HepG2 (cell line): ENCODE measurements around the gene JMJD8. TPM values are rescaled to one million over a fixed set of nuclear protein-coding genes. Genes with fewer than 3 reads are reported as not detected.

Source experiments
- ATAC-seq: fragments of 200-7000 bp; cut with Tn5 transposase; 3 replicates; pipeline ENCODE4 v1.9.1; 2020; ENCODE audit warnings: mild to moderate bottlenecking, moderate library complexity
- BruUV-seq: library from RNA; stranded (reverse); fragments of 400-500 nt; replicated peaks from 2 replicates; lab custom pipeline; 2021; lab: Mats Ljungman, UMichigan
- CTCF ChIA-PET: fragments of 300-600 bp; formaldehyde crosslinking; extraction: SDS; loops from one replicate; lab custom pipeline; 2021; ENCODE audit warnings: low total read pairs, inconsistent platforms, low intra/inter-chr PET ratio; lab: Yijun Ruan, JAX
- POLR2A ChIA-PET: fragments of 350-600 bp; sonication (Branson Sonifier 250); formaldehyde crosslinking; loops from one replicate; lab custom pipeline; 2020; ENCODE audit warnings: antibody characterized with exemption, inconsistent platforms; lab: Yijun Ruan, JAX
- DNase-seq: peaks from one replicate; pipeline ENCODE4 v3.0.0-alpha.2; 2015; ENCODE audit warnings: low spot score
- FAIRE-seq: peaks from 3 replicates; lab custom pipeline; 2011; peaks lifted over from hg19 to GRCh38; lab: Jason Lieb, UNC
- H2AFZ ChIP-seq: one replicate; pipeline ENCODE4 v1.6.1; 2011; ENCODE audit warnings: low read length, inconsistent platforms
- H3K27ac ChIP-seq: fragments of 300-600 bp; 3 replicates; pipeline ENCODE4 v1.8.0; 2011; ENCODE audit warnings: mixed run types, mild to moderate bottlenecking, mixed read lengths, low read length, inconsistent platforms; ENCODE audit not compliant: insufficient read depth; ENCODE audit errors: extremely low read length
- H3K27me3 ChIP-seq, 2 experiments: fragments of 200-600 bp in 1 of 2; 2 replicates in 1 of 2; 3 replicates in 1 of 2; pipeline versions ENCODE4 v1.6.0 to v1.8.0; 2011; ENCODE audit warnings: low read length in 2 of 2, mild to moderate bottlenecking in 2 of 2, moderate library complexity in 2 of 2, inconsistent platforms in 1 of 2; ENCODE audit not compliant: insufficient read depth in 2 of 2, control insufficient read depth in 1 of 2
- H3K36me3 ChIP-seq, 2 experiments: fragments of 200-600 bp in 1 of 2; replicated peaks in 1 of 2; 2 replicates in 1 of 2; 3 replicates in 1 of 2; pipeline versions ENCODE4 v1.5.1 to v1.8.0; 2011; ENCODE audit warnings: low read length in 2 of 2, inconsistent platforms in 1 of 2; ENCODE audit not compliant: insufficient read depth in 2 of 2, control insufficient read depth in 1 of 2
- H3K4me1 ChIP-seq: 2 replicates; pipeline ENCODE4 v1.5.1; 2012; ENCODE audit warnings: low read length, inconsistent platforms; ENCODE audit not compliant: insufficient read depth
- H3K4me2 ChIP-seq: 2 replicates; pipeline ENCODE4 v1.6.0; 2011; ENCODE audit warnings: low read depth, low read length, inconsistent platforms
- H3K4me3 ChIP-seq, 3 experiments: fragments of 200-600 bp in 1 of 3; sonication (generic), shearing (Covaris generic) in 1 of 3; replicated peaks in 1 of 3; 2 replicates each; pipeline ENCODE4 v1.5.1; 2011 to 2016; ENCODE audit warnings: low read length in 3 of 3, inconsistent platforms in 2 of 3, low read depth in 2 of 3, mild to moderate bottlenecking in 2 of 3, control low read depth in 1 of 3, mixed read lengths in 1 of 3; ENCODE audit not compliant: insufficient read depth in 1 of 3
- H3K79me2 ChIP-seq: one replicate; pipeline ENCODE4 v1.6.1; 2011; ENCODE audit warnings: low read length, inconsistent platforms; ENCODE audit not compliant: insufficient read depth
- H3K9ac ChIP-seq: 2 replicates; pipeline ENCODE4 v1.6.0; 2011; ENCODE audit warnings: mild to moderate bottlenecking, low read depth, low read length, inconsistent platforms; ENCODE audit not compliant: insufficient read depth
- H3K9me3 ChIP-seq: 2 replicates; pipeline ENCODE4 v1.5.1; 2012; ENCODE audit warnings: mild to moderate bottlenecking, low read length
- H4K20me1 ChIP-seq: 2 replicates; pipeline ENCODE4 v1.6.0; 2011; ENCODE audit warnings: inconsistent platforms, mild to moderate bottlenecking, low read length, moderate library complexity; ENCODE audit not compliant: insufficient read depth
- CBX2 ChIP-seq, 2 experiments: fragments of 200-600 bp in 1 of 2; sonication (generic); formaldehyde crosslinking in 1 of 2; IDR thresholded peaks; 2 replicates each; pipeline versions ENCODE4 v1.7.0 to v1.8.1; 2018 to 2022; ENCODE audit warnings: low read depth in 2 of 2, low read length in 1 of 2, mild to moderate bottlenecking in 1 of 2, missing genetic modification reagents in 1 of 2
- ZNF263 ChIP-seq: sonication (generic); formaldehyde crosslinking; IDR thresholded peaks from 2 replicates; pipeline ENCODE4 v1.4.0; 2020; ENCODE audit warnings: missing genetic modification reagents
- ZSCAN29 ChIP-seq: sonication (generic); formaldehyde crosslinking; conservative IDR thresholded peaks from 2 replicates; pipeline ENCODE4 v1.4.0; 2020; ENCODE audit warnings: mild to moderate bottlenecking, missing genetic modification reagents
- WGBS: methylation state at CpG from one replicate; pipeline ENCODE4 v1.1.6; 2017; ENCODE audit warnings: low lambda C conversion rate; 5-methylcytosine and 5-hydroxymethylcytosine counted together
- in situ Hi-C: cut with HindIII; loops from 2 replicates; pipeline ENCODE4 v1.10.0; 2017; ENCODE audit warnings: low pct_unique_long_range_greater_than_20kb; ENCODE audit not compliant: extremely low pct_ligation_motif_present
- intact Hi-C: fragments of 100-400 bp; cut with micrococcal nuclease; formaldehyde crosslinking; loops from one replicate; pipeline ENCODE4 v1.10.0; 2022; ENCODE audit not compliant: unreplicated experiment
- polyA plus RNA-seq, 8 experiments: library from polyadenylated mRNA; depleted of rRNA in 3 of 8; stranded (reverse) in 7 of 8; unstranded in 1 of 8; fragments of >200 nt; fragmentation: Illumina TruSeq in 4 of 8; extraction: Trizol in 4 of 8; gene quantifications; 2 replicates each; pipeline versions ENCODE4 v1.2.1 to v1.2.3, GENCODE V29; 2011 to 2016; ENCODE audit warnings: low read depth in 4 of 8, missing spikeins in 1 of 8, mixed read lengths in 1 of 8; ENCODE audit not compliant: insufficient read depth in 1 of 8
- total RNA-seq, 5 experiments: library from RNA; depleted of rRNA; stranded (reverse); fragments of >200 nt; fragmentation: Illumina TruSeq; extraction: Trizol; gene quantifications; 2 replicates each; pipeline ENCODE4 v1.2.3, GENCODE V29; 2016; ENCODE audit warnings: low read depth in 1 of 5

The JMJD8 gene
- total and polyA plus RNA-seq, 2 of the 13 experiments (the other 11 are each of a cell fraction or from before 2014, with no cell fraction given): 2.6 to 11.8 TPM

GRCh38 chr16:708959-709358 is 24.8 kb upstream of the JMJD8 start:
- intact Hi-C loops (no loop called here), in situ Hi-C loops (no loop called here)
- no peaks in the 10 kb centered on the region for H3K9me3 ChIP-seq
- no peak overlapping the region for H3K4me2 ChIP-seq
- FAIRE-seq: no peak
- BruUV-seq: no TSS peak
- ChIA-PET CTCF (no interaction called here), POLR2A (no interaction called here)
- no peak overlapping the region for H3K9ac ChIP-seq
- H3K27ac ChIP-seq: no peak overlapping the region
- DNase-seq: no peak
- ATAC-seq: no peak
- no peaks in the 10 kb centered on the region for H3K79me2 ChIP-seq
- WGBS: 0% methylated on average over 4 of the region's 4 CpGs
- no peak overlapping the region for H3K4me3 ChIP-seq
- peaks cover 14 to 61% of the 10 kb centered on the region in 2 experiments; a peak in 4 of 5 replicates for H3K27me3 ChIP-seq
- H3K4me1 ChIP-seq: peaks cover 13% of the 10 kb centered on the region
- H4K20me1 ChIP-seq: no peaks in the 10 kb centered on the region
- no peaks in the 10 kb centered on the region for H3K36me3 ChIP-seq
- no peak overlapping the region for H2AFZ ChIP-seq
- TF ChIP-seq ZSCAN29 (CRISPR knock-in tag) (no peak), ZNF263 (CRISPR knock-in tag) (peak; percentile 68; the same call in 1 of the 2 replicates)

- Histone ChIP-seq H3K79me2 (no peaks in the 10 kb centered on the region), H3K36me3 (no peaks in the 10 kb centered on the region), H3K27me3 (peaks cover 19 to 70% of the 10 kb centered on the region in 2 experiments; a peak in 4 of 5 replicates), H3K4me1 (peaks cover 9% of the 10 kb centered on the region), H3K4me2 (no peak overlapping the region), H4K20me1 (no peaks in the 10 kb centered on the region), H3K27ac (no peak overlapping the region), H3K9ac (no peak overlapping the region), H3K9me3 (no peaks in the 10 kb centered on the region)
- BruUV-seq: no TSS peak
- intact Hi-C loops: no loop called here
- in situ Hi-C loops: no loop called here
- DNase-seq: no peak
- TF ChIP-seq CBX2 (IDR thresholded peaks at IDR 0.05; ENCODE audit: low read depth, low read length): no peak
- no peak for TF ChIP-seq CBX2 (CRISPR knock-in tag; IDR thresholded peaks at IDR 0.05; ENCODE audit: low read depth)
- TF ChIP-seq ZNF263 (CRISPR knock-in tag): peak; percentile 72
- TF ChIP-seq, all 625 proteins: peak for 1
- FAIRE-seq (no peak), ATAC-seq (no peak)
- H2AFZ ChIP-seq: no peak overlapping the region
- H3K4me3 ChIP-seq: no peak overlapping the region
- POLR2A ChIA-PET: no interaction called here
- CTCF ChIA-PET: no interaction called here
- 0% methylated on average over 3 of the region's 3 CpGs for WGBS
Observed at GRCh38 chr16:708019-708418, 23.9 kb upstream of the JMJD8 start.
